LNCaP clone FGC (cell line): ENCODE measurements around the gene NPR3.

Experiments
- DNase-seq: peaks from one replicate; pipeline ENCODE4 v3.0.0-alpha.2; 2011; ENCODE audit warnings: low read depth
- H3K4me3 ChIP-seq: 2 replicates; pipeline ENCODE4 v1.5.1; 2011; ENCODE audit warnings: mild to moderate bottlenecking, low read depth, low read length, control low read depth
- CTCF ChIP-seq: IDR thresholded peaks from 2 replicates; pipeline ENCODE4 v1.5.1; 2012; ENCODE audit warnings: mild to moderate bottlenecking; ENCODE audit not compliant: control insufficient read depth, insufficient read depth; ENCODE audit errors: extremely low read depth

NPR3 gene

GRCh38 chr5:32833663-32834062 is 122.5 kb downstream of the NPR3 start:
- DNase-seq, result no peak
- H3K4me3 ChIP-seq, result no peak overlapping the region
- TF ChIP-seq CTCF, result no peak

- DNase-seq, result no peak
- no peak for TF ChIP-seq CTCF
- no peak overlapping the region for H3K4me3 ChIP-seq
Observed at GRCh38 chr5:32834251-32834650, 123.1 kb downstream of the NPR3 start.

GRCh38 chr5:32836176-32836575 is 125.1 kb downstream of the NPR3 start:
- no peak for DNase-seq
- TF ChIP-seq CTCF, result no peak
- no peak overlapping the region for H3K4me3 ChIP-seq

GRCh38 chr5:32837211-32837610 is 126.1 kb downstream of the NPR3 start:
- no peak for TF ChIP-seq CTCF
- no peak overlapping the region for H3K4me3 ChIP-seq
- DNase-seq, result no peak

GRCh38 chr5:32839106-32839505 is 128.0 kb downstream of the NPR3 start:
- no peak for TF ChIP-seq CTCF
- DNase-seq, result no peak
- no peak overlapping the region for H3K4me3 ChIP-seq

- no peak for DNase-seq
- no peak for TF ChIP-seq CTCF
- H3K4me3 ChIP-seq, result no peak overlapping the region
Observed at GRCh38 chr5:32840606-32841005, 129.5 kb downstream of the NPR3 start.
